G401 (cell line): ENCODE measurements around the gene NSUN4. TPM values are rescaled to one million over a fixed set of nuclear protein-coding genes. Genes with fewer than 3 reads are reported as not detected.
A peak's percentile ranks its signal among the peaks of the same experiment; 100 is the strongest.
"Not testable (repeated sequence)": the region's sequence is repeated elsewhere in the genome, so short reads cannot be mapped to it uniquely, and the experiment has no call there.

Source experiments
- DNase-seq: peaks from one replicate; pipeline ENCODE4 v3.0.0-alpha.2; 2015; ENCODE audit warnings: low spot score
- in situ Hi-C: cut with HindIII; loops from 2 replicates; pipeline ENCODE4 v1.10.0; 2016; ENCODE audit warnings: low sequenced_read_pairs, mixed read lengths
- total RNA-seq: library from RNA; depleted of rRNA; stranded (reverse); fragments of >200 nt; shearing (Covaris generic); gene quantifications from 2 replicates; pipeline ENCODE4 v1.2.3, GENCODE V29; 2014; rRNA removed

The NSUN4 gene
- 14.6 and 20.9 TPM in 2 replicates for total RNA-seq

DNA sequence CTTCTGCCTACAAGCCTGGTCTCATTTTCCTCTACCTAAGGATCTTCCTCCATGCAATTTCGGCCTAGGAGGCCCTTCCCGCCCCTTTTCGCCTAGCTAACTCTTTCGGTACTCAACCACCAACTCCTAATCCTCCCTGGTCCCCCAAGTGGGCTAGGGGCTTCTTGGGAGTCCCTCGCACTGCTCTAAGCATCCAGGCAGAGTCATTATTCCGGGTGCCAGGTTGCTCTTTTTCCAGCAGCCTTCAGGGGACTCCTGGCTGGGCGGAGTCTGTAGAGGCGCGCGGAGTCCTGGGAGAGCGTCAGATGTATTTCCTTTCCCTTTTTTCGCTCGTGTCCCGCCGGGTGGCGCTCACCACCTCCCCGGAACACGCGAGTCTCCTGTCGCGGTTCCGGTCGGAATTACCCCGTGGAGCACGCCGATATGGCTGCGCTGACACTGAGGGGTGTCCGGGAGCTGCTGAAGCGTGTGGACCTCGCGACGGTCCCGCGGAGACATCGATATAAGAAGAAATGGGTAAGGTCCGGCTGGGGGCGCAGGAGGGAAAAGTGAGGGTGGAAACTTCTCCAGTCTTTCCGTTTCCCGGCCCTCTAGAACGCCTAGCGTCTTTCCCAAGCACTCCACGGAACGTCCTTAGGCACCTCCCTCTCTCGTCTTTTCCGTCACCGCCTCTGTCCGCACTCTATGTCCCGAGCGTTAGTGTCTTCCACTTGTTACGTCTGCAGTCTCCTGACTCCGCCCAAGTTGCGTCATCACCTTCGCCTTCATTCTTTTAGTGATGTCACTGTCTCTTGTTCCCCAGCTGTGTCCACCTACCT lies at the start of gene NSUN4:
Gene NSUN4, plus strand, starts transcription at position 404 of the 818 bp plus-strand sequence. Its CDS starts 20 bp downstream, at position 424.
- peak; percentile 95 for DNase-seq
- in situ Hi-C loops: no loop called here

GRCh38 chr1:46295306-46295705 lies 45.3 kb upstream of the NSUN4 start:
- in situ Hi-C loops: no loop called here
- no peak for DNase-seq

DNA sequence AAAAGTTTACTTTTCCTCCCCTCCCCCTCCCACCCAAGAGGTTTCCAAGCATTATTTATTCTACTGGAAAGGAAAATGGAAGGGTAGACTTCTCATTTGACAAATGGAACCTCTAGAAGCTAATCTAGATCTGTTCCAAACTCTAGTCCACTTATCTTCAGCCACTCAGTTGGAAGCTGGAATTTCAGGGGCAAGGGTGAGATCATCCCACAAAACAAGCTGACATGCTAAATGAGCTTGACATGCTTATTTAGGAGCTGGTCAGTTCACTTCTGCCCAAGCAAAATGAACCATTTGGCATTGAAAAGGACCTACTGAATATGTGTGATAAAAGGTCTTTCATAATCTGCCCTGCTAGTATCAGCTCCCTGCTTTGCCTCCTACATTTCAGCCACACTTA lies 42.2 kb upstream of the NSUN4 start:
- in situ Hi-C loops: no loop called here

DNA sequence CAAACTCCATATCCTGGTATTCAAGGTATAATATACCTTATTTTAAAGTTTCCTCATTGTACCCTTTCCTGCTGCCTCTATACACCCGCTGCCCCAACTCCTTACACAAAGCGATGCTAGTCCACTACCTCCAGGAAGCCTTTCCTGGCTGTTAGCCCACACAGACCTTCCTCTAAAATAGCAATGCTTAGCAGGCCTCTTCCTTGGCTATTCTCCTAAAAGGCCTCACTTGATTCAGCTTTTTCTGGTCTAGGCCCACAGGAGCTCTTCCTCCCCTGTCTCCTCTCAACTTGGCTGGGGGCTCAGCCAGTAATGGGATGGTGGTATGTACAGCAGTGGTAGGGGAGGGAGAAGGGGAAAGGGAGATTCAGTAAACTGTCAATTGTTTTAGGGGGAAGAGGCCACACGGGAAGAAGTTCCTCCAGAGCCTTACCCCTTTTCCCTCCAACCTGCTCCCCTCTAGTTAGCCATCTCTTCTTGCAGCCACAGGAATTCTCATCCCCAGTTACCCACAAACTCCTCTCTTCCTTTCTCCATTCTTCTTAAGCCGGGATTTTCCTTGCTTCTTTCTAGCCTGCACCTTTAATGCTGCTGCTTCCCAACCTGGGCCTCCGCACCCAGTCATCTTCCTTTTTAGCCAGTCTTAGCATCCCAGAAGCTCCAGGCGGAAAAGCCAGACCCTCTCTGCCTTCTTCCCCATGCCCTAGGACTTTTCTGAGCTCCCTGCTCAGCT lies 39.8 kb upstream of the NSUN4 start:
- no peak for DNase-seq
- in situ Hi-C loops: no loop called here

More for the DNA sequence above, 42.2 kb upstream of the NSUN4 start:
- no peak for DNase-seq

GRCh38 chr1:46301406-46301807 lies 39.2 kb upstream of the NSUN4 start:
- in situ Hi-C loops: no loop called here
- no peak for DNase-seq

DNA sequence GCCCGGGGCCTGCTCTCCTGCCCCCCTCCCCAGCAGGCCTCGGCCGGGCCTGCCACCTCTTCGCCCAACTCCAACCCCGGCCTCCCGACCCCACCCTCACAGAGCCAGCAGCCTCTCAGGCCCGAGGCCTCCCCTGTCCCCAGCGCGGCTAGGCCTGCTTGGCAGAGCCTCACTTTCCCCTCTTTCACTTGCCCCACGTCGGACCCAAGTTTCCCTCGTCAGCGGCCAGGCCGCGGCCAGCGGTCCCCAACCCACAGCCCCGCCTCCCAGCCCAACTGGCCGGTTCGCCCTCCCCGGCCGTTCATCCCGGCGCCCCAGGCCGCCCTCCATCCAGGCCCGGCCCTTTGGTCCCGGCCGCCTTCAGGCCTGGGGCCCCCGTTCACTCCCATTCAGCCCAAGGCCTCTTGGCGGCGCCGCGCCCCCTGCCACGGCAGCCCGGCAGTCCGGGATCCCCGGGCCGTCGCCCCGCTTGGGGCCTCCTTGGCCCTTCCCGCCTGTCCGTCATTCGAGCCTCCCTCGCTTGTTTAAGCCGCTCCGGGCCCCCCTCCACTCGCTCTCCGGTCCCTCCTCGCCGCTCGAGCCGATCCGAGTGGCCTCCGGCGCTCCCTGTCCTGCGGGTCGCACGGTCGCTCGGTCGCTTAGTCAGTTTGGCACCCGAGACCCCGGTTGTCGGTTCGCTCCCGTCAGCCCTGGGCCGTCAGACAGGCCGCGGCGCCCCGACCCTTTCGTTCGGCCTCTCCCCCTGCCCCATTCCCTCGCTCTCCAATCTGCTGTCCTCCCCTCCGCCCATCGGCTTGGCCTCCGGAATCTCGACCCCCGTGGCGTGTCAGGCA lies 38.6 kb upstream of the NSUN4 start:
- in situ Hi-C loops: no loop called here
- DNase-seq: peak; percentile 27

- no peak for DNase-seq
- in situ Hi-C loops: no loop called here
These were observed 38.0 kb upstream of the NSUN4 start for GRCh38 chr1:46302641-46303037.

DNA sequence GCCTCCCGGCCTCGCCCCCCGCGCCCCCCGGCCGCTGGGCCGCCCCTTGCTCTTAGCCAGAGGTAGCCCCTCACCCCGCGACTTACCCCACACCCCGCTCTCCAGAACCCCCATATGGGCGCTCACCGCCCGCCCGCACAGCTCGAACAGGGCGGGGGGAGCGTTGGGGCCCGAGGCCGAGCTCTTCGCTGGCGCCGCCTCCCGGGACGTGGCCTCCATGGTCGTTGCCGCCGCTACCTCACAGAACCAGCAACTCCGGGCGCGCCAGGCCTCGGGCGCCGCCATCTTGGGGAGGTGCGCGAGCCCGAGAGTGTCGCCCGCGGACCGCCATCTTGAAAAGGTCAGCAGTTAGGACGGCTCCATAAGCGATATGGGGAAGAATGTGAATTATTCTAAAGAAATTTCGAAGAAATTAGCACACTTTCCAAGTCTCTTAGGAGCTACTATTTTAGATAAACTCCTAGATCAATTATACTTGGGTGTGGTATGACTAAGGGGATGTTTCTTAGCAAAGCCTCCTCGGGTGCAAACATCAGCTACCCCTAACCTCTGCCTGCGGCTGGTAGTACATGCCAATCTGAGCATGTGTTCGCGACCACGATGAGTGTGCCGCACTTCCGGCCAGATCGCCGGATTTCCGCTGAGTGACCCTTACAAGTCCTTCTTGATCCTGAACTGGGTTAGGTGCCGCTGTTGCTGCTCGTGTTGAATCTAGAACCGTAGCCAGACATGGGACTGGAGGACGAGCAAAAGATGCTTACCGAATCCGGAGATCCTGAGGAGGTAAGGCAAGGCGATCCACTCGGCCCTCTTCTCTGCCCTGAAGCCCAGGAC lies 37.4 kb upstream of the NSUN4 start, which contains the start of the genes LRRC41 and UQCRH:
Gene LRRC41, minus strand, starts transcription at position 579 of the 834 bp plus-strand sequence. Its CDS starts 294 bp downstream, at position 285.
Gene UQCRH, plus strand, starts transcription at position 661 of the 834 bp plus-strand sequence. Its CDS starts 69 bp downstream, at position 730.
- peak; percentile 99 for DNase-seq
- in situ Hi-C loops: no loop called here

DNA sequence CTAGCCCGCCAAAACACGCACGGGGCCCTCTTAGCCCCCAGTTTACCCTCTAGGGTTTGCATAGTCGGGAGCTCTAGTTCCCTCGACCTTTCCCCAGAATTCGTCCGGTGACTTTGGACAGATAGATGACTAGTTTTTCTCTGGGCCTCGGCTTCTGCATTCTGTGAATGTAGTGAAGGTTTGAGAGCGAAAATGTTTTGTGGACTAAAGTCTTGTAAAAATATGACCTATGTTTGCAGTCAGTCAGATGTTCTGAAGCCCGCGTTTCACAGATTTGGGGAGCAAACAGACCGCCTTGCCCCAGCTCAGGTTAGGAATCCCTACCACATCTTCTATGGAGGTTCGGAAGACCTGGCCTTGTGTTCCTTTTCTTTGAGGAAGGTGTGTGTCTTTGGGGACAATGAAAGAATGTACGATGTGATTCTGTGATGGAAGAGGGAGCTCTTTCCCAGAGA lies 36.7 kb upstream of the NSUN4 start:
- DNase-seq: no peak
- in situ Hi-C loops: no loop called here

DNA sequence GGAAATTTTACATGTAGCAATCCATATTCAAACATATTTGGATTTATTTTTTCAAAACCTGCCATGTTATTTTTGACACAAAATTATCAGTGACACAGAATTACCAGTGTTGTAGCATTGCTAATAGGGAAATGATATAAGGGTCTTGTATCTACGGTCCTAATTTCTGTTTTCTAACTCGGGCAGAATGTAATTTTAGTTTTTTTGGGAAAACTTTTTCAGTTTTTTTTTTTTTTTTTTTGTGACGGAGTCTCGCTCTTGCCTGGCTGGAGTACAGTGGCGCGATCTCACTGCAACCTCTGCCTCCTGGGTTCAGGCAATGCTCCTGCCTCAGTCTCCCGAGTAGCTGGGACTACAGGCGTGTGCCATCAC lies 34.5 kb upstream of the NSUN4 start:
- no peak for DNase-seq
- in situ Hi-C loops: no loop called here

DNA sequence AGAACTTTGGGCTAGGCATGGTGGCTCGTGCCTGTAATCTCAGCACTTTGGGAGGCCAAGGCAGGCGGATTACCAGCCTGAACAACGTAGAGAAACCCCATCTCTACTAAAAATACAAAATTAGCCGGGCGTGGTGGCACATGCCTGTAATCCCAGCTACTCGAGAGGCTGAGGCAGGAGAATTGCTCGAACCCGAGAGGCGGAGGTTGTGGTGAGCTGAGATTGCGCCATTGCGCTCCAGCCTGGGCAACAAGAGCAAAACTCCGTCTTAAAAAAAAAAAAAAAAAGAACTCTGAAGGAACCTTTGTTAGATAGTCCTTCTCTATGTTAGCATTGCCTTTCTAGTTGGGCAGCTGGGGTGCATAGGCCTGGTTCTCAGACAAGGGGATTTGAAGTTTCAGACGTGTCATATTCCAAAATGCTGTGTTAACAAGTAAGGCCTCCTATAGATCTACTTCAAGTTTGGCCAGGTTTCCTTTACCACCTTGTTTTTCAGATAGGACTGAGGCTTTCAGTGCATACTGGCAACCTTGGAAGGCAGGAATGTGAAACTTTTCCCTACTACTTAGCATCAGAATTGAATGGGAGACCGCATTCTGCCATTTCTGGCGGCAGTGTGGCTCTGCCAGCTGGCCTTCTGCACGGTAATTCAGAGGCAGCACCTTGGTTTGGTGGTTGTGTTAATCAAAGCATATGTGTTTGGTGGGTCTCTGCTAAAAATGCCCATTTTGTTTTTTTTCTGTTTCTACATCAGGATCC lies 31.0 kb upstream of the NSUN4 start:
- in situ Hi-C loops: no loop called here
- no peak for DNase-seq

DNA sequence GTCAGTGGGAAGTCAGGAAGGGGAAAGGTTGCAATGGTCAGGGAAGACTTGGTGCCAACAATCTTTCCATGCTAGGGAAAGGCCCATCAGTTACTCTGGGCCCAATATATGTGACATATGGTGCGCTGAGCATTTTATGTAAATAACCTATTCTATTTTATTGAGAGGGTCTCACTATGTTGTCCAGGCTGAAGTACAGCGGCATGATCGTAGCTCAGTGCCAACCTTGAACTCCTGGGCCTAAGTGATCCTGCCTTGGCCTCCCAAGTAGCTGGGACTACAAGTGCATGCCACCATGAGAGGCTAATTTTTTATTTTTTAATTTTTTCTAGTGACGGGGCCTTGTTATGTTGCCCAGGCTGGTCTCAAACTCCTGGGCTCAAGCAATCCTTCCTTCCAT lies 30.3 kb upstream of the NSUN4 start:
- DNase-seq: no peak
- in situ Hi-C loops: no loop called here

GRCh38 chr1:46315669-46316403 lies 24.8 kb upstream of the NSUN4 start:
- DNase-seq: no peak

DNA sequence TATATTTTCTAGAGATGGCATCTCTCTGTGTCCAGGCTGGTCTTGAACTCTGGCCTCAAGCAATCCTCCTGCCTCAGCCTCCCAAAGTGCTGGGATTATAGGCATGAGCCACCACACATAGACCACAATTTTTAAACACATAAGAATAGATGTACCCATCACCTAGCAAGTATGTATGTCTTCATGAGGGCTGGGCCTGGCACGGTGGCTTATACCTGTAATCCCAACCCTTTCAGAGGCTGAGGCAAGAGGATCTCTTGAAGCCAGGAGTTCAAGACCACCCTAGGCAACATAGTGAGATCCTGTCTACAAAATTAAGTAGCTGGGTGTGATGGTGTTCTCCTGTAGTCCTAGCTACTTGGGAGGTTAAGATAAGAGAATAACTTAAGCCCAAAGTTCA lies 23.3 kb upstream of the NSUN4 start:
- in situ Hi-C loops: no loop called here
- no peak for DNase-seq

More at GRCh38 chr1:46315669-46316403, 24.8 kb upstream of the NSUN4 start:
- in situ Hi-C loops: no loop called here

DNA sequence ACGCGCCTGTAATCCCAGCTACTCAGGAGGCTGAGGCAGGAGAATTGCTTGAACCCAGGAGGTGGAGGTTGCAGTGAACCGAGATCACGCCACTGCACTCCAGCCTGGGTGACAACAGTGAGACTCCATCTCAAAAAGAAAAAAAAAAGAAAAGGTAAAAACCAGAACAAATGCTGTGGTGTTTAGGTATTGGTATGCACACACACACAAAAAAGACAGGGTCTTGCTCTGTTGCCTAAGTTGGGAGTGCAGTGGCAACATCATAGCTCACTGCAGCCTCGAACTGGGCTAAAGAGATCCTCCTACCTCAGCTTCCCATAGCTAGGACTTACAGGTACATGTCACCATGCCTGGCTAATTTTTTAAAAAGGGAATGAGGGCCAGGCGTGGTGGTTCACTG lies 21.3 kb upstream of the NSUN4 start:
- DNase-seq, in situ Hi-C loops: not testable (repeated sequence)

DNA sequence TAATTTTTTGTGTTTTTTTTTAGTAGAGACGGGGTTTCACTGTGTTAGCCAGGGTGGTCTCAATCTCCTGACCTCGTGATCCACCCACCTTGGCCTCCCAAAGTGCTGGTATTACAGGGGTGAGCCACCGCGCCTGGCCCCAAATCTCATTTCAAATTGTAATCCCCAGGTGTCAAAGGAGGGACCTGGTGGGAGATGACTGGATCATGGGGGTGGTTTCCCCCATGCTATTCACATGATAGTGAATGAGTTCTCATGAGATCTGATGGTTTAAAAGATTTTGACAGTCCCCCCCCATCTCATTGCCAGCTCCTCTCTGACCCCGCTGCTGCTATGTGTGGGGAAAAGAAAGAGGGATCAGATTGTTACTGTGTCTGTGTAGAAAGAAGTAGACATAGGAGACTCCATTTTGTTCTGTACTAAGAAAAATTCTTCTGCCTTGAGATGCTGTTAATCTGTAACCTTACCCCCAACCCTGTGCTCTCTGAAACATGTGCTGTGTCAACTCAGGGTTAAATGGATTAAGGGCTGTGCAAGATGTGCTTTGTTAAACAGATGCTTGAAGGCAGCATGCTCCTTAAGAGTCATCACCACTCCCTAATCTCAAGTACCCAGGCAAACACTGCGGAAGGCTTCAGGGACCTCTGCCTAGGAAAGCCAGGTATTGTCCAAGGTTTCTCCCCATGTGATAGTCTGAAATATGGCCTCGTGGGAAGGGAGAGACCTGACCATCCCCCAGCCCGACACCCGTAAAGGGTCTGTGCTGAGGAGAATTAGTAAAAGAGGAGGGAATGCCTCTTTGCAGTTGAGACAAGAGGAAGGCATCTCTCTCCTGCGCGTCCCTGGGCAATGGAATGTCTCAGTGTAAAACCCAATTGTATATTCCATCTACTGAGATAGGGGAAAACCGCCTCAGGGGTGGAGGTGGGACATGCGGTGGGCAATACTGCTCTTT lies 20.4 kb upstream of the NSUN4 start:
- DNase-seq, in situ Hi-C loops: not testable (repeated sequence)
